GM12878 (cell line): ENCODE data around the gene TRUB1. TPM values are rescaled to one million over a fixed set of nuclear protein-coding genes. Genes with fewer than 3 reads are reported as not detected.

ENCODE experiments used
- ATAC-seq: fragments of 200-7000 bp; cut with Tn5 transposase; 3 replicates; pipeline ENCODE4 v1.9.1; 2020; ENCODE audit warnings: mild to moderate bottlenecking, moderate library complexity
- BruUV-seq: library from RNA; stranded (reverse); fragments of 400-500 nt; replicated peaks from 2 replicates; lab custom pipeline; 2021; lab: Mats Ljungman, UMichigan
- CTCF ChIA-PET: fragments of 300-600 bp; sonication (Branson Sonifier 250); formaldehyde crosslinking; extraction: SDS; loops from one replicate; lab custom pipeline; 2021; ENCODE audit warnings: inconsistent platforms; lab: Yijun Ruan, JAX
- POLR2A ChIA-PET: fragments of 350-600 bp; formaldehyde crosslinking; extraction: SDS; loops from one replicate; lab custom pipeline; 2021; ENCODE audit warnings: inconsistent platforms; lab: Charles Lee
- RAD21 ChIA-PET: fragments of 300-600 bp; sonication (Branson Sonifier 250); formaldehyde crosslinking; loops from one replicate; lab custom pipeline; 2023; ENCODE audit warnings: antibody characterized with exemption; ENCODE audit not compliant: unreplicated experiment; lab: Charles Lee
- SMC1A ChIA-PET: fragments of 300-600 bp; sonication (Branson Sonifier 250); formaldehyde crosslinking; loops from one replicate; lab custom pipeline; 2023; ENCODE audit not compliant: unreplicated experiment, uncharacterized antibody; lab: Charles Lee
- DNase-seq: peaks from one replicate; pipeline ENCODE4 v3.0.0-alpha.2; 2011; ENCODE audit warnings: low read depth, low spot score
- FAIRE-seq: peaks from 3 replicates; lab custom pipeline; 2011; peaks lifted over from hg19 to GRCh38; lab: Jason Lieb, UNC
- H2AFZ ChIP-seq: 2 replicates; pipeline ENCODE4 v1.6.0; 2011; ENCODE audit warnings: low read depth, low read length, control low read depth; ENCODE audit not compliant: control insufficient read depth
- H3K27ac ChIP-seq: 2 replicates; pipeline ENCODE4 v1.5.1; 2011; ENCODE audit warnings: control low read depth; ENCODE audit not compliant: control insufficient read depth, insufficient read depth
- H3K27me3 ChIP-seq, 2 experiments: replicated peaks in 1 of 2; 2 replicates each; pipeline versions ENCODE4 v1.6.0 to v1.6.1; 2011; ENCODE audit warnings: low read length in 1 of 2; ENCODE audit not compliant: control insufficient read depth in 2 of 2, insufficient read depth in 2 of 2
- H3K36me3 ChIP-seq, 2 experiments: 2 replicates each; pipeline ENCODE4 v1.5.1; 2011; ENCODE audit warnings: low read length in 1 of 2; ENCODE audit not compliant: control insufficient read depth in 2 of 2, insufficient read depth in 2 of 2
- H3K4me1 ChIP-seq: 2 replicates; pipeline ENCODE4 v1.6.1; 2011; ENCODE audit warnings: mild to moderate bottlenecking, low read length, moderate library complexity, mixed read lengths; ENCODE audit not compliant: control insufficient read depth, insufficient read depth
- H3K4me2 ChIP-seq: 2 replicates; pipeline ENCODE4 v1.6.0; 2011; ENCODE audit warnings: control low read depth; ENCODE audit not compliant: control insufficient read depth, insufficient read depth
- H3K4me3 ChIP-seq: fragments of 200-600 bp; sonication (generic); 2 replicates; pipeline ENCODE4 v1.5.1; 2016
- H3K79me2 ChIP-seq: 2 replicates; pipeline ENCODE4 v1.6.0; 2011; ENCODE audit warnings: low read length; ENCODE audit not compliant: control insufficient read depth, insufficient read depth
- H3K9ac ChIP-seq: 2 replicates; pipeline ENCODE4 v1.8.0; 2011; ENCODE audit warnings: low read length, control low read depth, mixed read lengths; ENCODE audit not compliant: control insufficient read depth, insufficient read depth
- H3K9me3 ChIP-seq: replicated peaks from 3 replicates; pipeline ENCODE4 v1.5.1; 2011; ENCODE audit warnings: mild to moderate bottlenecking, low read length; ENCODE audit not compliant: control insufficient read depth, insufficient read depth
- H4K20me1 ChIP-seq: 2 replicates; pipeline ENCODE4 v1.6.0; 2011; ENCODE audit not compliant: control insufficient read depth, insufficient read depth
- BMI1 ChIP-seq: fragments of 450-650 bp; IDR thresholded peaks from 2 replicates; pipeline ENCODE4 v1.6.1; 2016; ENCODE audit warnings: mild to moderate bottlenecking, moderate library complexity, borderline replicate concordance
- CBFB ChIP-seq: IDR thresholded peaks from 2 replicates; pipeline ENCODE4 v1.6.1; 2016; ENCODE audit warnings: antibody characterized with exemption, low read depth
- FOS ChIP-seq: IDR thresholded peaks from 3 replicates; pipeline ENCODE4 v1.6.1; 2011; ENCODE audit warnings: borderline replicate concordance; ENCODE audit not compliant: insufficient read length; ENCODE audit errors: extremely low read depth
- GABPA ChIP-seq: IDR thresholded peaks from 2 replicates; pipeline ENCODE4 v1.6.1; 2014; ENCODE audit warnings: antibody characterized with exemption, low read depth, mild to moderate bottlenecking, inconsistent platforms
- NBN ChIP-seq: fragments of 450-650 bp; IDR thresholded peaks from 2 replicates; pipeline ENCODE4 v1.6.1; 2016
- NFYB ChIP-seq: IDR thresholded peaks from 2 replicates; pipeline ENCODE4 v1.6.1; 2011; ENCODE audit warnings: low read depth, mild to moderate bottlenecking, low read length, improper control_type of control experiment, moderate library complexity; ENCODE audit not compliant: insufficient read depth
- WGBS: methylation state at CpG from one replicate; pipeline ENCODE4 v1.1.6; 2016; ENCODE audit warnings: low lambda C conversion rate; ENCODE audit not compliant: insufficient replicate concordance, insufficient coverage; ENCODE audit errors: missing lambda C conversion rate; 5-methylcytosine and 5-hydroxymethylcytosine counted together
- in situ Hi-C: fragments of 300-500 bp; cut with MboI; formaldehyde crosslinking; loops from 9 replicates; pipeline ENCODE4 v1.14.3; 2018; ENCODE audit warnings: mixed read lengths
- intact Hi-C: fragments of 100-400 bp; cut with micrococcal nuclease; formaldehyde crosslinking; loops from one replicate; pipeline ENCODE4 v1.14.2; 2022; ENCODE audit not compliant: unreplicated experiment
- polyA plus RNA-seq, 11 experiments: library from polyadenylated mRNA; depleted of rRNA in 4 of 11; unstranded in 6 of 11; stranded (reverse) in 5 of 11; fragments of >200 nt; fragmentation: Nextera tagmentation in 4 of 11; fragmentation: Illumina TruSeq in 1 of 11; extraction: Ambion mirVana in 4 of 11; extraction: Trizol in 1 of 11; gene quantifications; 1 replicate in 1 of 11; 2 replicates in 10 of 11; pipeline versions ENCODE4 v1.2.1 to v1.2.3, GENCODE V29; 2011 to 2016; ENCODE audit warnings: inconsistent platforms in 2 of 11, missing spikeins in 2 of 11, low read depth in 1 of 11
- total RNA-seq, 4 experiments: library from RNA; depleted of rRNA in 3 of 4; stranded (reverse); fragments of >200 nt in 3 of 4; fragmentation: Illumina TruSeq in 1 of 4; extraction: Trizol in 1 of 4; gene quantifications; 2 replicates each; pipeline versions ENCODE4 v1.2.1 to v1.2.3, GENCODE V29; 2013 to 2021
- TF ChIP-seq, protein P1 (sequence below): fragments of 450-650 bp; IDR thresholded peaks from 2 replicates; pipeline ENCODE4 v1.6.1; 2017; ENCODE audit warnings: borderline replicate concordance
- TF ChIP-seq, protein P2 (sequence below): fragments of 450-650 bp; IDR thresholded peaks from 2 replicates; pipeline ENCODE4 v1.6.1; 2018; ENCODE audit warnings: borderline replicate concordance, mild to moderate bottlenecking; ENCODE audit not compliant: partially characterized antibody
- TF ChIP-seq, protein P3 (sequence below): fragments of 150-350 bp; IDR thresholded peaks from 2 replicates; pipeline ENCODE4 v1.6.1; 2014; ENCODE audit warnings: mild to moderate bottlenecking, low read depth, low read length

The TRUB1 gene
- total and polyA plus RNA-seq, 10 of the 15 experiments (the other 5 are each of a cell fraction or from before 2014, with no cell fraction given) = 8.1 to 24.0 (median 15.9) TPM

DNA sequence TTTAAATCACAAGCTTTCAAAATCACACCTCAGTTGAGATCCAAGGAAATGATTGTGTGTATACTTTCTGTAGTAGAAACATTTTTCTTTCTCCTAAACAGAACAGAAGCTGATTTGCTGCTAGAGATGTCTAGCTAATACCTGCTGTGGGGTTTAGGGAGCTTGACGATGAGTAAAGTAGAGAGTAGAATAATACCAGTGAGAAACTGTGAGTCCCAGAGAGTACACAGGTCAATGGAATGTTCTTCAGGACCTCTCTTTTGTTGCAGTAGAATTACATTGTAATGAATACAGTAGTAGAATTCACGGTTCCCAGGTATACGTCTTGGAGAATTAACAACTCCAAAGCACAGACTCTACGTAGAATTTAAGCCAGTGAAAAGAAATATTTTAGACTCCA, 18.0 kb downstream of the TRUB1 start:
- WGBS = 97% methylated on average over 4 of the region's 4 CpGs
- H3K27me3 ChIP-seq = no peaks in the 10 kb centered on the region
- RAD21 ChIA-PET = no interaction called here
- peaks cover 3% of the 10 kb centered on the region for H3K79me2 ChIP-seq
- SMC1A ChIA-PET = interaction anchor here (0.6 to 2.7 kb wide), 6 partner anchors 9 to 86 kb away, joined by 3 to 11 read pairs (median 3); partner anchors contain the start of gene TRUB1
- H3K9me3 ChIP-seq = no peaks in the 10 kb centered on the region
- FAIRE-seq = no peak
- no peak overlapping the region for H3K4me2 ChIP-seq
- peaks cover 0 to 13% of the 10 kb centered on the region in 2 experiments; a peak in 3 of 4 replicates for H3K36me3 ChIP-seq
- H3K9ac ChIP-seq = no peak overlapping the region
- no peak overlapping the region for H3K4me3 ChIP-seq
- no peak overlapping the region for H3K27ac ChIP-seq
- in situ Hi-C loops = no loop called here
- DNase-seq = no peak
- H3K4me1 ChIP-seq = peaks cover 13% of the 10 kb centered on the region; the same call in 1 of the 2 replicates
- ATAC-seq = peak; percentile 54
- no TSS peak for BruUV-seq
- H2AFZ ChIP-seq = no peak overlapping the region
- CTCF ChIA-PET = interaction anchor here (1.4 kb wide), 2 partner anchors 10 to 135 kb away, joined by 3 to 5 read pairs; partner anchors contain the start of gene FHIP2A
- intact Hi-C loops = no loop called here
- TF ChIP-seq CBFB = no peak
- TF ChIP-seq, protein P1, sequence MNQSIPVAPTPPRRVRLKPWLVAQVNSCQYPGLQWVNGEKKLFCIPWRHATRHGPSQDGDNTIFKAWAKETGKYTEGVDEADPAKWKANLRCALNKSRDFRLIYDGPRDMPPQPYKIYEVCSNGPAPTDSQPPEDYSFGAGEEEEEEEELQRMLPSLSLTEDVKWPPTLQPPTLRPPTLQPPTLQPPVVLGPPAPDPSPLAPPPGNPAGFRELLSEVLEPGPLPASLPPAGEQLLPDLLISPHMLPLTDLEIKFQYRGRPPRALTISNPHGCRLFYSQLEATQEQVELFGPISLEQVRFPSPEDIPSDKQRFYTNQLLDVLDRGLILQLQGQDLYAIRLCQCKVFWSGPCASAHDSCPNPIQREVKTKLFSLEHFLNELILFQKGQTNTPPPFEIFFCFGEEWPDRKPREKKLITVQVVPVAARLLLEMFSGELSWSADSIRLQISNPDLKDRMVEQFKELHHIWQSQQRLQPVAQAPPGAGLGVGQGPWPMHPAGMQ = no peak
- no peak for TF ChIP-seq GABPA
- TF ChIP-seq NFYB = no peak
- TF ChIP-seq, protein P2, sequence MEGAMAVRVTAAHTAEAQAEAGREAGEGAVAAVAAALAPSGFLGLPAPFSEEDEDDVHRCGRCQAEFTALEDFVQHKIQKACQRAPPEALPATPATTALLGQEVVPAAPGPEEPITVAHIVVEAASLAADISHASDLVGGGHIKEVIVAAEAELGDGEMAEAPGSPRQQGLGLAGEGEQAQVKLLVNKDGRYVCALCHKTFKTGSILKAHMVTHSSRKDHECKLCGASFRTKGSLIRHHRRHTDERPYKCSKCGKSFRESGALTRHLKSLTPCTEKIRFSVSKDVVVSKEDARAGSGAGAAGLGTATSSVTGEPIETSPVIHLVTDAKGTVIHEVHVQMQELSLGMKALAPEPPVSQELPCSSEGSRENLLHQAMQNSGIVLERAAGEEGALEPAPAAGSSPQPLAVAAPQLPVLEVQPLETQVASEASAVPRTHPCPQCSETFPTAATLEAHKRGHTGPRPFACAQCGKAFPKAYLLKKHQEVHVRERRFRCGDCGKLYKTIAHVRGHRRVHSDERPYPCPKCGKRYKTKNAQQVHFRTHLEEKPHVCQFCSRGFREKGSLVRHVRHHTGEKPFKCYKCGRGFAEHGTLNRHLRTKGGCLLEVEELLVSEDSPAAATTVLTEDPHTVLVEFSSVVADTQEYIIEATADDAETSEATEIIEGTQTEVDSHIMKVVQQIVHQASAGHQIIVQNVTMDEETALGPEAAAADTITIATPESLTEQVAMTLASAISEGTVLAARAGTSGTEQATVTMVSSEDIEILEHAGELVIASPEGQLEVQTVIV = no peak
- no peak for TF ChIP-seq FOS
- no peak for TF ChIP-seq BMI1
- TF ChIP-seq, protein P3, sequence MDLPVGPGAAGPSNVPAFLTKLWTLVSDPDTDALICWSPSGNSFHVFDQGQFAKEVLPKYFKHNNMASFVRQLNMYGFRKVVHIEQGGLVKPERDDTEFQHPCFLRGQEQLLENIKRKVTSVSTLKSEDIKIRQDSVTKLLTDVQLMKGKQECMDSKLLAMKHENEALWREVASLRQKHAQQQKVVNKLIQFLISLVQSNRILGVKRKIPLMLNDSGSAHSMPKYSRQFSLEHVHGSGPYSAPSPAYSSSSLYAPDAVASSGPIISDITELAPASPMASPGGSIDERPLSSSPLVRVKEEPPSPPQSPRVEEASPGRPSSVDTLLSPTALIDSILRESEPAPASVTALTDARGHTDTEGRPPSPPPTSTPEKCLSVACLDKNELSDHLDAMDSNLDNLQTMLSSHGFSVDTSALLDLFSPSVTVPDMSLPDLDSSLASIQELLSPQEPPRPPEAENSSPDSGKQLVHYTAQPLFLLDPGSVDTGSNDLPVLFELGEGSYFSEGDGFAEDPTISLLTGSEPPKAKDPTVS = no peak
- no peak for TF ChIP-seq NBN
- TF ChIP-seq, all 136 proteins: peak for 0
- POLR2A ChIA-PET = interaction anchor here (1.1 kb wide), 1 partner anchor 13 kb away, joined by 3 read pairs; no protein-coding TSS in a partner anchor
- H4K20me1 ChIP-seq = no peaks in the 10 kb centered on the region
